ENCODE data around the gene JTB.
"Not testable (repeated sequence)": the region's sequence is repeated elsewhere in the genome, so short reads cannot be mapped to it uniquely, and the experiment has no call there.

Gene JTB
- 12.7 to 27.2 (median 16.4) reads per million in 4 experiments for total RNA-seq

DNA sequence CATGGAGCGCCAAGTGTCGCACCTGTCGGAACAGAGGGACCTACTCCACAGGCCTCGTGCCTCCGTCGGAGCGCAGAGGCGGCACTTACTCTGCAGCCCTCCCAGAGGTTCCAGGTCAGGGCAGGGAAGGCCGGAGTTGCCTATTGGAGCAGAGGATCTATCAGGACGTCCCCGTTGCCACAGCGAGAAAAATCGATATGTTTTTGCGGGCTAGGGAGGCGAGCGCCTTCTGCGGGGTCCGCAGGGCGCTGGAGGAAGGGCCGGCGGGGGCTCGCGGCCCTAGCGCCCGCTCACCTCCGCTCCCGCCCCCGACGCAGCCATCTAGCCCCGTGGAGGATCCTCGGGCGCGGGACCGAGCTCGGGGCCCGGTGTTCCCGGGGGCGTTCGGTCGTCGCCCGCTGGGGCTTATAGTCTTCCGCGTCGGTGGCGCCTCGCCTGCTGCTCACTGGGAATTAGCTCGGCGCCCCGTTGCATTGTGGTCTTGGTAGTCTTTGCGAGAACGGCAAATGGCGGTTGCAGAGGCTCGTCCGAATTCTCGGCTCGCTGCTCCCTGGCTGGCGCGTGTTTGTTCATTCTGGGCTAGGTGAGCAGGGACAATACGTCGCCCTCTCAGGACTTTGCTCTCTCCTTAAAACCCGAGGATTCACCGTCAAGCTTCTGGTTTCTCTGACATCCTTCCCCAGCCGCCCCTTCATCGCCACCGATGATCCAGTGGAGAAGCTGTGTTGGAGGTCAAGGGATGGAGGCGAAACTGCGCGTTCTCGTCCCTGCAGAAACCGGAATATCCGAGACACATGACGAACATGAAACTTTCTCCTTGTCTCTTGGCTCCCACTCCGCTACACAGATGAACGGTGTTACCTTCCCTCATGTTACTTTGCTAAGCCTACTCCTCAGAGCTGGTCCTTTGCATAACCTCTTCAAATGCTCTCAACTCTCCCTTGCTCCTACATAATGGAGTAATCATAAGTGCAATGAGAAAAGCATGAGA, at the start of gene JTB:
JTB (minus strand) TSS at position 425 of the 991 bp plus-strand sequence; CDS start at position 3, 422 bp downstream.
- DNase-seq = peak; percentile 74

DNA sequence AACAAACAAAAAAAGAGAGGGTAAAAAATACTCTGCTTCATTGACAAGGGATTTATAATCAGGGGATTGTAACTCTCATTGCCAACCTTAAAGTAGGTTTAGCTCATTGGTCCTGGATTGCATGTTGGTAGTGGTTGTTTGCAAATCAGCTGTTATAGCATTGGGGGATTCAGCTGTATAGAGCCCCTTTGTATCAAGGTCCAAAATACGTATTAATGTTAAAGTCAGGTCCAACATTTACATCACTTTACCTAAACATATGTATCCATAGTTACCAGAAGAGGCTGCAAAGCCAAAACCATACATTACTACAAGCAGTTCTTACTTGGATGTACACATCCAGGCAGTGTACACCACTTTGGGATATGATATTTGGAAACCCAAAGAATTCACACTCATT, 42.5 kb upstream of the JTB start:
- no peak for DNase-seq

DNA sequence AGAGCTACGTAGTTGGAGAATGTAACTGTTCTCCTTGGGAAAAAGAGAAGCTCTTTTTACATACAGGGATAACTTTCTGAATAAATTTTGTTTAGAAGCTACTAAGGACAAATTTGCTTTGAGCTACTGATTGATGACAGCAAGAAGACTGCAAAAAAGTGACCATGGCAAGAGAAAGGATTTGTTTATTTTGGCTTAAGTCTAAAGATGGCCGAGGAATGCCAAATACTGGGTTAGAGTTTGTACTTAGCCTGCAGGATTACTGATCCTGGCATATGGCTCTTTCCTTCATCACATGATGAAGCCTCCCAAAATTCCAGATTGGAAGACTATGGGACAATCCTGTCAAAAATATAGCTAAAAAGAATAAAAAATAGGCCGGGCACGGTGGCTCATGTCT, 41.8 kb upstream of the JTB start:
- no peak for DNase-seq

- DNase-seq = no peak
Measured at GRCh38 chr1:154014154-154014907, 36.9 kb upstream of the JTB start.

GRCh38 chr1:154012543-154012942, 35.1 kb upstream of the JTB start:
- not testable (repeated sequence) for DNase-seq

DNA sequence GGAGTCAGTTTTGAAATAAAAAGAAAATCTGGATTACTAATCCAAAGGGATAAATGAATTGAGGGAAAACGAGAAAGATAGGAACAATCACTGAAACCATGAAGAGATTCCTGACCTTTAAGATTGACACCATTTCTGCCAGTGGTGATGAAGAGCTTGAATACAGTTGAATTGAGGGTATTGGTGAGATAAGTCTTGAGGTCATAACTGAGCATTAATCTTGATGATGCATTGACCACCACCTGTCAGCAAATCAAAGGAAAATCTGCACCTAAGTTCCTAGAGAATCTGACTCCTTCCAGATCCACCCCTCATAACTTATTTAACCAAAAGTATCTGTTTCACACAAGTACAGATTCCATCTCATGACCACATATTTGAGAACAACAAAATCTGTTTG, 34.7 kb upstream of the JTB start:
- no peak for DNase-seq

- DNase-seq = no peak
Measured at GRCh38 chr1:154006136-154006535, 28.7 kb upstream of the JTB start.

DNA sequence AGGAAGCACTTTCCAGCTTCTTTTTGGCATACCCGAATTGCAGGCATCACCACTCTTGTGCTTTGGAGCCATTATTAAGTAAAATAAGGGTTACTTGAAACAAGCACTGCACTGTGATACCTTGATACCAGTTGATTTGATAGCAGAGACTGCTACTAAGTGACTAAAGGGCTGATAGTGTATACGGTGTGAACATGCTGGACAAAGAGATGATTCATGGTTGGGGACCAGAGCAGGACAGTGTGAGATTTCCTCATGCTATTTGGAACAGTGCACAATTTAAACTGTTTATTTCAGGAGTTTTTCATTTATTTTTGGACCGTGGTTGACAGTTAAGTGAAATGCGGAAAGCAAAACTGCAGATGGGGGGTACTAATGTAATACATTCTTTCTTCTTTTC, 22.9 kb upstream of the JTB start:
- no peak for DNase-seq

- not testable (repeated sequence) for DNase-seq
Measured at GRCh38 chr1:153996882-153997281, 19.4 kb upstream of the JTB start.

- no peak for DNase-seq
Measured at GRCh38 chr1:153995640-153996039, 18.2 kb upstream of the JTB start.

GRCh38 chr1:153995202-153995601, 17.7 kb upstream of the JTB start:
- no peak for DNase-seq

- no peak for DNase-seq
Measured at GRCh38 chr1:153991806-153992205, 14.3 kb upstream of the JTB start.

- DNase-seq = no peak
Measured at GRCh38 chr1:153991151-153991630, 13.7 kb upstream of the JTB start.

- peak; percentile 81 for DNase-seq
Measured at GRCh38 chr1:153990468-153991150, 13.1 kb upstream of the JTB start, which contains the start of gene RPS27. RPS27 (plus strand) TSS chr1:153990762; CDS start chr1:153990797, 35 bp downstream.

DNA sequence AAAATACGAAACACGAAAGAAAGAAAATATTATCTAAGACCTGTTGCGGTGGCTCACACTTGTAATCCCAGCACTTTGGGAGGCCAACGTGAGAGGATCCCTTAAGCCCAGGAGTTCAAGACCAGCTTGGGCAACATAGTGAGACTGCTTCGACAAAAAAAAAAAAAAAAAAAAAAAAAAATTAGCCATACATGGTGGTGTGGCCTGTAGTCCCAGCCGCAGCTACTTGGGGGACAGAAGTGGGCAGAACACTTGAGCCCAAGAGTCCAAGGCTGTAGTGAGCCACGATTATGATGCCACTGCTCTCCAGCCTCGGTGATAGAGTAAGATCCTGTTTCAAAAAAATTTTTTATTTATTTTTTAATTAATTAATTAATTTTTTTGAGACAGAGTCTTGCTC, 10.1 kb upstream of the JTB start:
- no peak for DNase-seq

- DNase-seq = peak; percentile 35
Measured at GRCh38 chr1:153985941-153986761, 8.7 kb upstream of the JTB start, which contains the start of gene RAB13. RAB13 (minus strand) TSS chr1:153986339; CDS start chr1:153986236, 103 bp downstream.

DNA sequence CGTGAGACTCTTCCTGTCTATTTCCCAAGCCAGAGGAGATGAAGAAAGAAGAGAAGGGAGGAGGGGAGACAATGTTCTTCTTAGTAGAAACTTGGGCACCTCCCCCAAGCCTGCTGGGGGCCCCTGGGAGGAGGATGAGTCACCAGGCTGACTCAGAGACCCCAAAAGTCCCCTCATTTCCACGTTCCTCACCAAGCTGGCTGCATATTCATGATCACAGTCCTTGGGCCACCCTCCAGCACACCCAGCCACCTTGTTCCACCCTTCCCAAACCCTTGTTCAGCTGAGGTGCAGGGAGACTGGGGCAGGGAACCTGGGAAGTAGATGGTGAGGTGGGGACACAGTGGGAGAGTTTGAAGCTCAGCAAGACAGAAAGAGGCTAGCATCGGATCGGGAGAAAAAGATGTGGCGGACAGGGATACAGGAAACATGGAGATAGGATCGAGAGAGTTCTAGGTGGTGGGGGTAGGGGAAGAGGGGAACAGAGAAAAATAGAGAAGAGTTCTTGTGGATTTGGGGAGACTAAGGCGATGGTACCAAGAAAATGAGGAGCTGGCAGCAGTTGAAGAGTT, 8.0 kb upstream of the JTB start:
- peak; percentile 27 for DNase-seq

DNA sequence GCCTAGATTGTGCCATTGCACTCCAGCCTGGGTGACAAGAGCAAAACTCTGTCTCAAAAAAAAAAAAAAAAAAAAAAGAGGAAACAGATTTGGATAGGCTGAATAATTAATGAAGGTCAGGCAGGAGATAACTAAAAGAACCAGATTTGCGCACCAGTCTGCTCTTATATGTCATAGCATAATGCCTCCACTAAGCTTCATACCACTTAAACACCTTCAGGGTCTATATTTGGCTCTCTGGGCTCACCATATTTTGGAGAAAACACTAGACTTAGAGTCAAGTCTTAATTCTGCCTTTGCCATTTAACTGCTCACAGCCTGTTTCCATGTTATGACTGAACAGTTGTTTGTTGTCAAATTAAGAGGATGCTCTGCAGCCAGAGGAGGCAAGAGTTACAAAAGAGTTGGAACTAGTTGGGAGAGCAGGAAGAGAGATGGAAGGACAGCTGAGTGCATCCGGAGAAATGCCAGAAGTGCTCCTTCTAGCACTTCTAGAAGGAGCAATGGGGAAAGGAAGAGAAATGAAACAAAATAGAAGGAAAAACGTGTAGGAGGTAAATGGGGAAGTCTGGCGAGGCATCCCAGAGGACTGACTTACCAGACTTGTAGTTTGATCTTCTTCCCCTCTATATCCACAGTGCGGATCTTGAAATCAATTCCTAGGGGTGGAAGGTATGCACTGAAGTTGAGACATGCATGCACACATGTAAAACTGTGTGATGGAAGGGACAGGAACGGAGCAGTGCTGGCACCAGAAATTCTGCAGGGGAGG, 6.8 kb upstream of the JTB start:
- no peak for DNase-seq

- not testable (repeated sequence) for DNase-seq
Measured at GRCh38 chr1:153981735-153982134, 4.3 kb upstream of the JTB start.

DNA sequence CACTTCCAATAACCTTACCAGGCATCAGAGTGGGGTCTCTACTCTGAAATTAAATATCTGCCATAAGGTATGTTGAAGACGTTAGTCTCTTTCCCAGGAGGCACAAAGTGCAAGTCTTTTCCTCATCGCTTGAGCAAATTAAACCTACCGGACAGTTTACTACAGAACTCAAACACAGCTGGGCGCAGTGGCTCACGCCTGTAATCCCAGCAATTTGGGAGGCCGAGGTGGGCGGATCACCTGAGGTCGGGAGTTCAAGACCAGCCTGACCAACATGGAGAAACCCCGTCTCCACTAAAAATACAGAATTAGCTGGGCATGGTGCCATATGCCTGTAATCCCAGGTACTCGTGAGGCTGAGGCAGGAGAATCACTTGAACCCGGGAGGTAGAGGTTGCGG, 1.6 kb upstream of the JTB start:
- DNase-seq = not testable (repeated sequence)

All from effector CD8-positive, alpha-beta T cell (primary cell).